GM19238 (cell line): ENCODE results near the gene MARS2.
"Not testable (repeated sequence)": the region's sequence is repeated elsewhere in the genome, so short reads cannot be mapped to it uniquely, and the experiment has no call there.

Experiments used
- DNase-seq: peaks from one replicate; pipeline ENCODE4 v3.0.0; 2011; ENCODE audit warnings: low spot score; ENCODE audit not compliant: insufficient read length

MARS2 gene

GRCh38 chr2:197705121-197705911 is at the start of gene MARS2:
Gene MARS2, plus strand, starts transcription at chr2:197705369. Its CDS starts 37 bp downstream, at chr2:197705406.
- DNase-seq = peak; percentile 85

GRCh38 chr2:197657562-197657961 is 47.6 kb upstream of the MARS2 start:
- no peak for DNase-seq

GRCh38 chr2:197661626-197662025 is 43.5 kb upstream of the MARS2 start:
- no peak for DNase-seq

DNA sequence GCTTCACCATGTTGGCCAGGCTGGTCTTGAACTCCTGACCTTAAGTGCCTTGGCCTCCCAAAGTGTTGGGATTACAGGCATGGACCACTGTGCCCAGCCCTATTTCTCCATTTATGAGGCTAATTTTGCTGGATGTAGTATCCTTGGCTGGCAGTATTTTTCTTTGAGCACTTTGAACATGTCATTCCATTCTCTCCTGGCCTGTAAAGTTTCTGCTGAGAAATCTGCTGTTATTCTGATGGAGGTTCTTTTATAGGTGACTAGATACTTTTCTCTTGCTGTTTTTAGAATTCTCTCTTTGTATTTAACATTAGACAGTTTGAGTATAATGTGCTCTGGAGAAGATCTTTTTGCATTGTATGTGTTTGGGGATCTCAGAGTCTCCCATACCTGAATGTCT is 38.9 kb upstream of the MARS2 start:
- no peak for DNase-seq

- no peak for DNase-seq
Observed at GRCh38 chr2:197668296-197668695, 36.9 kb upstream of the MARS2 start.

GRCh38 chr2:197669077-197669476 is 36.1 kb upstream of the MARS2 start:
- DNase-seq = no peak

- DNase-seq = no peak
Observed at GRCh38 chr2:197672371-197672893, 32.7 kb upstream of the MARS2 start.

- no peak for DNase-seq
Observed at GRCh38 chr2:197673106-197673505, 32.1 kb upstream of the MARS2 start.

DNA sequence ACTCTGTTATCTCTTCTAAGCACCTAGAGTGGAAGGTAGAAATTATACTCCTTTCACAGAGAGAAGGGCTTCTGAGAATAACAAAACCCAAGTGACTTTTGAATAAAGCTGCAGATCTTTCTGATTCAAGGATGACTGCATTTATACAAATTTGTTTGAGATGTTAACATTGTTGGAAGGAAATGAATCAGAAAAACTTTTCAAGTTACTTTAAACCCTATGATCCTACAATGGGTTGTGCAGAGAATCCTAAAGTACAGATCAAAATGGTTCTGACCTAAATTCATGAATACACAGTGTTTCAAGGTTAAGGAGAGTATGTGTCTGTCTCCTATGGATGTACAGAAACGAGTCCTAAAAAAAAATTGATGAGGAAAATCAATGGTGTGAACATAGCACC is 31.6 kb upstream of the MARS2 start:
- DNase-seq = no peak

DNA sequence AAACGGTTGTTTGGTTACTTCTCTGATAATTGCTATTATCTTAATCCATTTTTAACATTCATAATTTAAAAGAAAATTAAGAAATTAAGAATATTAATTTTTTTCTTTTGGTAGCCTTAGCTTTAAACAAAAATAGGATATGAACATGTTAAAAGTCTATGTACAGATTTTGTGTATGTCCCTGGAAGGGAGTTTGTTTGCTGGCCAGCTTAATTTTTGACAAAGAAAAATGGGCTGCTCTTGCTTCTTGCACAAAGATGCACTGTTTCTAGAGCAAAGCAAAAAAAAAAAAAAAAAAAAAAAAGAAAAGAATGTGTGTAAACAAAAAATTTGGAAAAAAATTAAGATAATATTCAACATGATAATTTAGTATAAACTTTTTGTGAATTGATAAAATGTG is 31.1 kb upstream of the MARS2 start:
- DNase-seq = no peak

DNA sequence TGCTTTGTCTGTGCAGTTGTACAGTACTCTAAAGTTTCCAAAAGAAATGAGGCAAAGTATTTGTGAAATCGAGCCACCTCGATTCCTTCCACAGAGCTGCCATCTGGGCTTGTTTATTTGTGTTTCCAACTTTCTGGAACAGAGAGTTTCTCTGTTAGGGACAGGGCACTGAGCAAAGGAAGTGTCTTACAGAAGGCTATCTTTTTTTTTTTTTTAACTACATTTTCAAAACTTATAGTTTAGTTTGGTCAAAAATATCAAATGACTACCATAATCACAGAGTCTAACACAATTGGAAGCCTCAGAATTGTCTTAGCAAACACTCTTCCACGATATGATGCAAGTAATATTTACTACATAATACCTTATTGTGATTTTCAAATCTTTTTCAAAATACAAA is 30.6 kb upstream of the MARS2 start:
- DNase-seq = no peak

DNA sequence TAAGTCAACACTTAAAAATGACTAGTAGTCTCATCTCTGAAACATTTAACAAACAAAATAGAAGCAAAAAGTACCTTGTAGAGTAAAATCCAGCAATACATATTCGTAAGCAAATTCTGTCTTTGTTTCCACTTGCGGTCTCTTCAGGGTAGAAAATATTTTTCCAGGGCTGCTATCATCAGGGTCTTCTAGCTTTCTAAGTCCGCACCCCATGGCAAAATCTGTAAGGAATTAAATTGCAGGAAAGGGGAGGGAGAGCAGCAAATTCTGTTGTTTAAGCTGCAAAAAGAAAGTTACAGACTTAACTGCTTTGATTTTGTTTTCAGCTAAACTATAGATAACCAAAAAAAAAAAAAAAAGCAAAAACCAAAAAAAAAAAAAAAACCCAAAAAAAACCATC is 29.9 kb upstream of the MARS2 start, which contains the start of gene RFTN2:
TSS of gene RFTN2 (minus strand) at position 342 of the 400 bp plus-strand sequence. CDS start at position 213, 129 bp downstream.
- no peak for DNase-seq

- no peak for DNase-seq
Observed at GRCh38 chr2:197675711-197676188, 29.4 kb upstream of the MARS2 start.

DNA sequence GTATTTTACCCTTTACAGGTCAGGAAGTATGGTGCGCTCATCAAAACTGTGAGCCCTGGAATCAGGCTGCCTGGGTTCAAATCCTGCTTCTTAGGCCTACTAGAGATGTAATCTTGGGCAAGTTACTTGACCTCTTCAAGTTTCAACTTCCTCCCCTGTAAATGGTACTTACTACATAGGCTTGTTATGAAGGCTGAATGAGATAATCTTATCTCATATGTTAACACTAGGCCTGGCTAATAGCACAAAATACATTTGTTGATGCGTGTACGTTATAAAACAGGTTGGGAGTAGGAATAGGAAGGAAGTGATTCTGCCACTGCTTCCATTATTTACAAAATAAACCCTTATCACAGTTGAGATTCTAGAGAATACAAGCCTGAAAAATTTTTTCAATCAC is 28.1 kb upstream of the MARS2 start:
- no peak for DNase-seq

DNA sequence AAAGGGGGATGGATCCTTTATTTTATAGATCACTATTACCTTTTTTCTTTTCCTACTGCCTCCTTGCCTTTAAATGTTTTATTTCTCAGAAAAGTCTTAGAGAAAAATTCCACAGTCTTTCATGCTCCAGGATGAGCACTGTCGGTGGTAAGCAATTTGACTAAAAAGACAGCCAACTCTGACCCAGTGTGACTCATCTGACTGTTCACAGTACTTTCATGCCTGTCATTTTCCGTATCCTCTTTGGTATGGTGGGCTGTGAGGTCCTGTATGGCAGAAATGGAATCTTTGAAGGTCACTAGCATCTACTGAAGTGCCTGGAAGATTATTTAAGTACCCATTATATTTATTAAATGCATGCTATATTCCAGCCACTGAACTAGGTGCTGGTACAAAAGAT is 27.7 kb upstream of the MARS2 start:
- no peak for DNase-seq

DNA sequence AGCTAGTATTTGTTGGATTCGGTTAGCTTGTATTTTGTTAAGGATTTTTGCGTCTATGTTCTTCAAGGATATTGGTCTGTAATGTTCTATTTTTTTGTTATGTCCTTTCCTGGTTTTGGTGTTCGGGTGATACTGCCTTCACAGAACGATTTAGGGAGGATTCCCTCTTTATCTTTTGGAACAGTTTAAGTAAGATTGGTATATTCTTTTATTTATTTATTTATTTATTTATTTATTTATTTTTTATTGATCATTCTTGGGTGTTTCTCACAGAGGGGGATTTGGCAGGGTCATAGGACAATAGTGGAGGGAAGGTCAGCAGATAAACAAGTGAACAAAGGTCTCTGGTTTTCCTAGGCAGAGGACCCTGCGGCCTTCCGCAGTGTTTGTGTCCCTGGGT is 10.0 kb upstream of the MARS2 start:
- DNase-seq = not testable (repeated sequence)

GRCh38 chr2:197695971-197696370 is 9.2 kb upstream of the MARS2 start:
- not testable (repeated sequence) for DNase-seq

GRCh38 chr2:197696571-197696970 is 8.6 kb upstream of the MARS2 start:
- DNase-seq = not testable (repeated sequence)

GRCh38 chr2:197699724-197700123 is 5.4 kb upstream of the MARS2 start:
- not testable (repeated sequence) for DNase-seq

DNA sequence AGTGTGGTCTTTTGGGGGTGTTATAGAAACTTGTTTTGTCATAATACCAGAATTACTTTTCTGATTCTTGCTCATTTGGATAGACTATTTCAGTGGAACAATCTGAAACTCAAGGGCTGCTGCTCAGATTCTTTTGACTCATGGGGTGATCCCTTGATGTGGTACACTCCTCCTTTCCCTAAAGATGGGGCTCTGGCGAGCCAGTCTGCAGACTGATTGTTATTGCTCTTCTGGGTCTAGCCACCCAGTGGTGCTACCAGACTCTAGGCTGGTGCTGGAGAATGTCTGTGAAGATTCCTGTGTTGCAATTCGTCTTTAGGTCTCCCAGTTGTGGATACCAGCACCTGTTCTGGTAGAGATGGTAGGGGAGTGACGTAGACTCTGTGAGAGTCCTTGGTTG is 4.2 kb upstream of the MARS2 start:
- no peak for DNase-seq

- no peak for DNase-seq
Observed at GRCh38 chr2:197704434-197705120, 592 bp upstream of the MARS2 start.
